Chondrocyte (in vitro differentiated cells): ENCODE results near the gene CD36. TPM values are rescaled to one million over a fixed set of nuclear protein-coding genes. Genes with fewer than 3 reads are reported as not detected.

Experiments
- DNase-seq: peaks from one replicate; pipeline ENCODE4 v3.0.0; 2021; ENCODE audit warnings: mixed read lengths, low spot score
- H3K27ac Mint-ChIP-seq: one replicate; pipeline ENCODE4 v1.8.0; 2021; ENCODE audit warnings: mild to moderate bottlenecking, moderate library complexity, mixed read lengths; ENCODE audit not compliant: unreplicated experiment
- H3K27me3 Mint-ChIP-seq: 2 replicates; pipeline ENCODE4 v1.8.0; 2021; ENCODE audit warnings: low read depth, mixed read lengths
- H3K36me3 Mint-ChIP-seq: 2 replicates; pipeline ENCODE4 v1.8.0; 2021; ENCODE audit warnings: low read depth, mixed read lengths
- H3K4me1 Mint-ChIP-seq: 2 replicates; pipeline ENCODE4 v1.8.0; 2021; ENCODE audit warnings: low read depth, mild to moderate bottlenecking, mixed read lengths
- H3K4me3 Mint-ChIP-seq: one replicate; pipeline ENCODE4 v1.8.0; 2021; ENCODE audit warnings: mild to moderate bottlenecking, moderate library complexity, mixed read lengths; ENCODE audit not compliant: unreplicated experiment
- H3K9me3 Mint-ChIP-seq: 2 replicates; pipeline ENCODE4 v1.8.0; 2021; ENCODE audit warnings: low read depth, mixed read lengths
- total RNA-seq: library from RNA; stranded (reverse); gene quantifications from 3 replicates; pipeline ENCODE4 v1.2.1, GENCODE V29; 2021
- TF ChIP-seq, protein P1 (sequence below): fragments of 200-600 bp; sonication (generic); IDR thresholded peaks from 2 replicates; pipeline ENCODE4 v1.5.0; 2021; ENCODE audit warnings: antibody characterized with exemption, mild to moderate bottlenecking, moderate library complexity

CD36 gene
- total RNA-seq, 1 donor from 2014 or later: 0.72 TPM

DNA sequence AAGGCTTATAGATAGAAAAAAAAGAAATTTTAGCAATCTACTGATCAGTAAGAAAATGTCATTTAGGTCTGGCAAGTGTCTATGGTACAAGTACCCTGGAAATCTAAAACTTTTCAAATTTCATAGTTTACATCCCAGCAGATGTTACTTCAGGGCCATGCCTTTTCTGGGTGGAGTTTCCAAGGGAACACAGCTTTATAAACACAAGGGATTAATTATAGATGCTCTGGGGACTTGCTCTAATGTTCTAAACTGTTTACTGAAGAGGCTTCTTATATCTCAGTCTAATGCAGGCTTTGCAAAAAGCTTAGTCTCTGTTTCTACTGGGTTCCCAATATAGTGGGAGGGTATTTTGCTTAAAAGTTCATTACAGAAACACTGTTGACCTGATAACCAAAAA lies 3.1 kb downstream of the CD36 start:
- H3K36me3 Mint-ChIP-seq: no peaks in the 10 kb centered on the region
- H3K27me3 Mint-ChIP-seq: no peaks in the 10 kb centered on the region
- H3K27ac Mint-ChIP-seq: no peak overlapping the region
- H3K4me1 Mint-ChIP-seq: peaks cover 25% of the 10 kb centered on the region
- DNase-seq: no peak
- TF ChIP-seq, protein P1, sequence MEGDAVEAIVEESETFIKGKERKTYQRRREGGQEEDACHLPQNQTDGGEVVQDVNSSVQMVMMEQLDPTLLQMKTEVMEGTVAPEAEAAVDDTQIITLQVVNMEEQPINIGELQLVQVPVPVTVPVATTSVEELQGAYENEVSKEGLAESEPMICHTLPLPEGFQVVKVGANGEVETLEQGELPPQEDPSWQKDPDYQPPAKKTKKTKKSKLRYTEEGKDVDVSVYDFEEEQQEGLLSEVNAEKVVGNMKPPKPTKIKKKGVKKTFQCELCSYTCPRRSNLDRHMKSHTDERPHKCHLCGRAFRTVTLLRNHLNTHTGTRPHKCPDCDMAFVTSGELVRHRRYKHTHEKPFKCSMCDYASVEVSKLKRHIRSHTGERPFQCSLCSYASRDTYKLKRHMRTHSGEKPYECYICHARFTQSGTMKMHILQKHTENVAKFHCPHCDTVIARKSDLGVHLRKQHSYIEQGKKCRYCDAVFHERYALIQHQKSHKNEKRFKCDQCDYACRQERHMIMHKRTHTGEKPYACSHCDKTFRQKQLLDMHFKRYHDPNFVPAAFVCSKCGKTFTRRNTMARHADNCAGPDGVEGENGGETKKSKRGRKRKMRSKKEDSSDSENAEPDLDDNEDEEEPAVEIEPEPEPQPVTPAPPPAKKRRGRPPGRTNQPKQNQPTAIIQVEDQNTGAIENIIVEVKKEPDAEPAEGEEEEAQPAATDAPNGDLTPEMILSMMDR: no peak
- H3K4me3 Mint-ChIP-seq: no peak overlapping the region
- H3K9me3 Mint-ChIP-seq: peaks cover 2% of the 10 kb centered on the region

DNA sequence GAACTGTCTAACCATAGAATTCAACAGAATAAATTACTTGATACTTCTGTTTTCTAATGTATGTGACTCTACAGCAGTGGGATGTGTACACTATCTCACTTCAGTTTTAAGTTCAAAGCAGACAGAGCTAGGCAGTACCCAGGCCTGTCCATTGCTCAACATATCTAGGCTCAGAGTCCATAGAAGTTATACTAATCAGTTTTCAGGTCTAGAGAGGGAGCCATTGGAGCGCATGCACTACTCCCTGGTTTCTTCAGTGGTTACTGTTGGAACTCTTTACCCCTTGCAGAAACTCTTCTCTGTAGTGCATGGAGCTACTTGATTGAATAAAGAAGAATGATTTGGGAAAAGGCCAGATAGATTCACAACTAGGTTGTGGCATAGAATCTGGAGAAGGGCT lies 4.4 kb downstream of the CD36 start:
- H3K36me3 Mint-ChIP-seq: no peaks in the 10 kb centered on the region
- no peak overlapping the region for H3K27ac Mint-ChIP-seq
- no peak overlapping the region for H3K4me3 Mint-ChIP-seq
- TF ChIP-seq, protein P1: no peak
- peaks cover 19% of the 10 kb centered on the region for H3K4me1 Mint-ChIP-seq
- H3K9me3 Mint-ChIP-seq: peaks cover 2% of the 10 kb centered on the region
- no peaks in the 10 kb centered on the region for H3K27me3 Mint-ChIP-seq
- DNase-seq: no peak

DNA sequence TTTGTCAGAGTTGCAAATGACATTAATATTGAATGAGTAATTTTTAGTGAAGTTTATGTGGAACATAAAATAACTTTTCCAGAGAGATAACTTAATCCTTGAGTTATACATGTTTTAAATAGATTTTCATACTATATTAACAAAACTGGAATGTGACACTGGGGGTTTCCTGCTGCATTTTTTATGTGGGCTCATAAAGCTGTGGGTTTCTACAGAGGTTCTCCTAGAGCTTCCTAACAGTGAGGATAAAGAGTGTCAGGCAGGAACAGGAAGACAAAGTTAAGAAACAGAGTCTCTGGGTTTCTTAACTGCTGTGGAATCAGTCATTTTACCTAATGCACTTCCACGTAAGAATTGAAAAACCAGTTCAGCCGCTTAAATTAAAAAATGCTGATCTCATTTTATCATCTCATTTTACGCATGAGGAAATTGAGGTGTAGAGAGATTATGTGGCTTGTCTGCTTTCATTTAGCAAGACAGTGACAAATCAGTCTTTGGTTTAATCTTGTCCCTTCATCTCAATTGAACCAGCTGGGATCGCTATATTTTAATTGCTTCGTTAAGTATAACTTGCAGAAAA lies 5.0 kb downstream of the CD36 start:
- Mint-ChIP-seq H3K36me3 (no peaks in the 10 kb centered on the region), H3K27me3 (no peaks in the 10 kb centered on the region), H3K4me3 (no peak overlapping the region), H3K27ac (no peak overlapping the region), H3K9me3 (peaks cover 2% of the 10 kb centered on the region), H3K4me1 (peaks cover 18% of the 10 kb centered on the region)
- TF ChIP-seq, protein P1: no peak
- DNase-seq: no peak

DNA sequence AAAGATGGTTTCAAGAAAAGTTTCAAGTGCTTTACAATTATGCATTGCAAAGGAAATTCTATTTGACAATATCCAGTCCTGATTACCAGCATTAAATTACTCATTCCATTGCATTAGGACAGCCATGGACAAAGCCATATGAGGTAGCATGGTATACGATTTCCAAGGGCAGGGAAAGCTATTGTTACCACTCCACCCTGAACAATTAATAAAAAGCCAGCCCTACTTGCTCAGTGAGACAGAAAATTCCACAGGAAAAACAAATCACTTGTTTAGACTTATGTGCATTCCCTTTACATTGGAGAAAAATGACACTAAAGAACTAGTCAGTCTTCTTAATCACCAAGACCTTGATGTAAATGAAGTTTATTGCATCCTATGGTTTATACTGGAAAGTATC lies 5.6 kb downstream of the CD36 start:
- H3K27ac Mint-ChIP-seq: no peak overlapping the region
- TF ChIP-seq, protein P1: no peak
- H3K36me3 Mint-ChIP-seq: no peaks in the 10 kb centered on the region
- H3K9me3 Mint-ChIP-seq: peaks cover 2% of the 10 kb centered on the region
- H3K4me1 Mint-ChIP-seq: peaks cover 17% of the 10 kb centered on the region
- no peaks in the 10 kb centered on the region for H3K27me3 Mint-ChIP-seq
- H3K4me3 Mint-ChIP-seq: no peak overlapping the region
- no peak for DNase-seq

DNA sequence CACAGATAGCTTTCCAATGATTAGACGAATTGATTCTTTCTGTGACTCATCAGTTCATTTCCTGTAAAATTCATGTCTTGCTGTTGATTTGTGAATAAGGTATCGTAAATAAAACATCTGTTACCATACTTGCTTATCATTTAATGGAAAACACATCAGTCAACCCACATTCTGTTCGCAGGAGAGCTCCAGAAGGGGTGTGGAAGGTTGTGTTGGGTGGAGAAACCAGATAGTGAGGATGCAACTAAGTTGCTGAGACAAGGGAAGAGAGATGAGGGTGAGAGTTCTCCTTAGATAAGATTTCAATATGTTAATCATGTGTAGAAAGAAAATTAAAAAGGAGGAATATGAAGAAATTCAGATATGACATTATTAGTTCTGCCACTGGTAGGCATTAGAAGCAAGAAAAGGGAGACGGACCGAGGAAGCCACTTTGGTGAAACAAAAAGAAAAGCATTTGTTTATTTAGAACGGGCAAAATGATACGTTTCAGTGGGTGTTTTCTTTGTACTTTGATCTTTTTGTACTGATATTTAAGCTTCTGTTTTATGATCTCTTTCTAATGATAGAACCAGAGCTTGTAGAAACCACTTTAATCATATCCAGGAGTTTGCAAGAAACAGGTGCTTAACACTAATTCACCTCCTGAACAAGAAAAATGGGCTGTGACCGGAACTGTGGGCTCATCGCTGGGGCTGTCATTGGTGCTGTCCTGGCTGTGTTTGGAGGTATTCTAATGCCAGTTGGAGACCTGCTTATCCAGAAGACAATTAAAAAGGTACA lies 7.8 kb downstream of the CD36 start:
- Mint-ChIP-seq H3K4me1 (peaks cover 13% of the 10 kb centered on the region), H3K27ac (no peak overlapping the region), H3K36me3 (no peaks in the 10 kb centered on the region), H3K27me3 (no peaks in the 10 kb centered on the region), H3K4me3 (no peak overlapping the region), H3K9me3 (no peaks in the 10 kb centered on the region)
- DNase-seq: no peak
- TF ChIP-seq, protein P1: no peak
